Kidney (tissue), 14 donors: ENCODE results near the gene MAFG. TPM values are rescaled to one million over a fixed set of nuclear protein-coding genes. Genes with fewer than 3 reads are reported as not detected.
"Not testable (repeated sequence)": the region's sequence is repeated elsewhere in the genome, so short reads cannot be mapped to it uniquely, and the experiment has no call there.

Experiments
- DNase-seq, 5 donors: peaks; one replicate each; pipeline ENCODE4 v3.0.0-alpha.2; 2013 to 2020
- FAIRE-seq: peaks from 2 replicates; lab custom pipeline; 2012; peaks lifted over from hg19 to GRCh38; lab: Jason Lieb, UNC
- H3K27ac ChIP-seq, 2 donors: one replicate each; pipeline ENCODE4 v1.7.0; 2013; ENCODE audit warnings: low read depth in 2 of 2, low read length in 2 of 2, inconsistent platforms in 1 of 2
- H3K27me3 ChIP-seq: one replicate; pipeline ENCODE4 v1.7.1; 2013; ENCODE audit warnings: low read length, inconsistent platforms; ENCODE audit not compliant: control insufficient read depth, insufficient read depth
- H3K36me3 ChIP-seq, 3 donors: one replicate each; pipeline versions ENCODE4 v1.7.0 to v1.7.1; 2013; ENCODE audit warnings: low read length in 3 of 3, control low read depth in 1 of 3, inconsistent platforms in 1 of 3; ENCODE audit not compliant: insufficient read depth in 3 of 3, control insufficient read depth in 2 of 3
- H3K4me1 ChIP-seq, 3 donors: one replicate each; pipeline versions ENCODE4 v1.7.0 to v1.7.1; 2013; ENCODE audit warnings: low read length in 3 of 3, inconsistent platforms in 1 of 3, low read depth in 1 of 3; ENCODE audit not compliant: control insufficient read depth in 2 of 3, insufficient read depth in 2 of 3
- H3K4me3 ChIP-seq, 3 donors: one replicate each; pipeline versions ENCODE4 v1.7.0 to v1.8.1; 2013; ENCODE audit warnings: low read length in 3 of 3, control low read depth in 1 of 3, inconsistent platforms in 1 of 3
- H3K9ac ChIP-seq, 3 donors: one replicate each; pipeline versions ENCODE4 v1.7.0 to v1.7.1; 2013; ENCODE audit warnings: low read length in 3 of 3, control low read depth in 1 of 3, inconsistent platforms in 1 of 3
- H3K9me3 ChIP-seq, 3 donors: one replicate each; pipeline versions ENCODE4 v1.7.0 to v1.7.1; 2013; ENCODE audit warnings: low read length in 3 of 3, control low read depth in 1 of 3, inconsistent platforms in 1 of 3; ENCODE audit not compliant: control insufficient read depth in 2 of 3, insufficient read depth in 1 of 3
- CTCF ChIP-seq: IDR thresholded peaks from 3 replicates; pipeline ENCODE4 v1.5.1; 2012; ENCODE audit warnings: mild to moderate bottlenecking, moderate library complexity, borderline replicate concordance; ENCODE audit not compliant: insufficient read depth; ENCODE audit errors: extremely low read depth
- intact Hi-C: fragments of 100-400 bp; cut with DNase I; formaldehyde crosslinking; loops from one replicate; pipeline ENCODE4 v1.11.1; 2022
- polyA plus RNA-seq: library from polyadenylated mRNA; stranded (reverse); fragments of 350-450 nt; fragmentation: Illumina TruSeq; extraction: RNeasy Lipid Tissue Mini Kit (QIAGEN cat#74804); gene quantifications from one replicate; pipeline ENCODE4 v1.2.3, GENCODE V29; 2014; ENCODE audit warnings: low read depth, low replicate concordance; ENCODE audit not compliant: insufficient read depth
- total RNA-seq: library from RNA; stranded (reverse); fragmentation: NEBNext Ultra II Directional; extraction: Animal tissue kit (Norgen Biotek cat#: 25700); gene quantifications from one replicate; pipeline ENCODE4 v1.2.1, GENCODE V29; 2021
- donor health status: control.
- donor health status: control.
- donor health status: control.
- donor health status: control.
- donor health status: control.
- donor health status: DM: yes; HTN: yes; CAD: no.
- donor health status: Normal renal cell carcinoma (clear cell type).

Gene MAFG
- total and polyA plus RNA-seq, 2 donors from 2014 or later = 8.3 to 18.2 TPM

- peak; percentile 11 for FAIRE-seq
- no peaks in the 10 kb centered on the region for H3K9me3 ChIP-seq
- no peak for TF ChIP-seq CTCF
Measured at GRCh38 chr17:81921537-81921862, 6.0 kb downstream of the MAFG start.

GRCh38 chr17:81920612-81921536 is 6.7 kb downstream of the MAFG start:
- H3K27ac ChIP-seq = no peak overlapping the region
- H3K9me3 ChIP-seq = no peaks in the 10 kb centered on the region
- H3K9ac ChIP-seq = no peak overlapping the region
- H3K4me1 ChIP-seq = peaks cover 0 to 39% (median 24%) of the 10 kb centered on the region in 3 donors
- H3K4me3 ChIP-seq = no peak overlapping the region
- no peak for FAIRE-seq
- intact Hi-C loops = no loop called here
- no peaks in the 10 kb centered on the region for H3K27me3 ChIP-seq
- no peak for DNase-seq
- H3K36me3 ChIP-seq = peaks cover 0 to 12% (median 8%) of the 10 kb centered on the region in 3 donors
- no peak for TF ChIP-seq CTCF

More at GRCh38 chr17:81921537-81921862, 6.0 kb downstream of the MAFG start:
- intact Hi-C loops = no loop called here
- no peak for DNase-seq
- peaks cover 0 to 44% (median 30%) of the 10 kb centered on the region in 3 donors for H3K4me1 ChIP-seq
- no peak overlapping the region for H3K4me3 ChIP-seq
- H3K36me3 ChIP-seq = peaks cover 0 to 12% (median 6%) of the 10 kb centered on the region in 3 donors
- H3K27me3 ChIP-seq = no peaks in the 10 kb centered on the region
- H3K9ac ChIP-seq = no peak overlapping the region
- no peak overlapping the region for H3K27ac ChIP-seq

DNA sequence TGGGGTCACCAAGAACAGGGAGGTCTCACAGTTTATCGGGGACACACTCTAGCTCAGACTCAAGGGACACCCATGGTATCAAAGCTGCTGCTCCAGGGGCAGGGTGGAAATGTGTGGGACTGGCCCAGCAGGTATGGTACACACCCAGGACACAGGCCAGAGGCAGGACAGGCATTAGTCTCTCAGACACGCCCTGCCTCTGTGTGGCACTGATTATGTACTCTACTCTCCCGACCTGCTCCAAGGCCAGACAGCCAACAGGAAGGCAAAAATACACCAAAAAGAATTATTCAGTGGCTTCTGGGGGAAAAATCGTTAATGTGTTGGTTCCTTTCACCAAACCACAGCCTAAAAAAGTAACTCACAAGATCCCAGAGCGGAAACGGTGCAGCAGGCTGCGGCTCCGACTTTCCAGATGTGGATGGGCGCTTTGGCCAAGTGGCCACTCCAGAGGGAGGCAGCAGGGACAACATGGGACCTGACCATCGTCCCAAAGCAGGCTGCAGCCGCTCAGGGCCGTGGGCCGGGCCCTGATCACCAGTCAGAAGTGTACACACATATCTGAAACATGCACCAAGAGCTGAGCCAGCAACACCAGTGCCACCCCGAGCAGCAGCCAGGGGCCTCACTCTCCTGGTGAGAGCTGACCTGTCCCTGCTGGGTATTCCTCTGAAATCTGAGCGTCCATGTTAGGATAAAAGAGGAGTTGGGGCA is 8.5 kb downstream of the MAFG start:
- peaks cover 0 to 27% (median 24%) of the 10 kb centered on the region in 3 donors for H3K36me3 ChIP-seq
- H3K9me3 ChIP-seq = no peaks in the 10 kb centered on the region
- H3K4me3 ChIP-seq = no peak overlapping the region
- no peak for FAIRE-seq
- no peaks in the 10 kb centered on the region for H3K27me3 ChIP-seq
- no peak for TF ChIP-seq CTCF
- H3K4me1 ChIP-seq = peaks cover 0 to 25% (median 12%) of the 10 kb centered on the region in 3 donors
- no peak overlapping the region for H3K27ac ChIP-seq
- intact Hi-C loops = no loop called here
- DNase-seq = no peak
- H3K9ac ChIP-seq = no peak overlapping the region

DNA sequence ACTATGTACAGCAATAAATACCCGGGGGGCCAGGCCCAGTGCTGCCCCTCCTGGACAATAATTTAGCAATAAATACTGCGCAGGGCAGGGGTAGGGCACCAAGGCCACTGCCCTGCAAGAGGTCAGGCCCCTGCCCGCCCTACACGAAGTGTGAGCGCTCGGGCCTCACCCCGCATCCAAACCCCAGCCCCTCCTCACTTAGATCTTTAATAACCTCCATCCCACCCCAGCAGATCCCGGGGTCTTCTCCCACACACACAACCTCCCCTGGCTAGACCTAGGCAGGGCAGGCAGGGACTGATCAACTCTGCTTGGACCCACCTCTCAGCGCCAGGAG is 9.2 kb downstream of the MAFG start:
- DNase-seq, FAIRE-seq, intact Hi-C loops, H3K27me3 ChIP-seq, H3K9me3 ChIP-seq, H3K9ac ChIP-seq: not testable (repeated sequence)
- Histone ChIP-seq H3K4me1 (peaks cover 0 to 19% (median 8%) of the 10 kb centered on the region in 3 donors), H3K27ac (peak overlapping the region in 1 of 2 donors; percentile 43), H3K36me3 (peaks cover 0 to 34% (median 29%) of the 10 kb centered on the region in 3 donors), H3K4me3 (peak overlapping the region in 1 of 3 donors; percentile 73)
